HG03159 (cell line): Measurements from ENCODE around the gene DDAH2.

Experiments
- ATAC-seq: cut with Tn5 transposase; IDR thresholded peaks from one replicate; pipeline ENCODE4 v1.9.1; 2021; ENCODE audit warnings: mild to moderate bottlenecking, moderate library complexity; ENCODE audit not compliant: unreplicated experiment

DDAH2 gene

GRCh38 chr6:31691564-31692108 lies 37.5 kb downstream of the DDAH2 start:
- ATAC-seq, result no peak

GRCh38 chr6:31691078-31691463 lies 38.0 kb downstream of the DDAH2 start:
- no peak for ATAC-seq

- ATAC-seq, result no peak
These were observed 38.6 kb downstream of the DDAH2 start for GRCh38 chr6:31690231-31691077.

GRCh38 chr6:31689249-31690110 lies 39.6 kb downstream of the DDAH2 start:
- no peak for ATAC-seq

GRCh38 chr6:31687860-31688693 lies 41.0 kb downstream of the DDAH2 start:
- no peak for ATAC-seq

GRCh38 chr6:31687321-31687720 lies 41.8 kb downstream of the DDAH2 start:
- no peak for ATAC-seq

GRCh38 chr6:31686483-31686882 lies 42.6 kb downstream of the DDAH2 start:
- no peak for ATAC-seq

- ATAC-seq, result no peak
These were observed 45.5 kb downstream of the DDAH2 start for GRCh38 chr6:31683591-31683990.

GRCh38 chr6:31681135-31681671 lies 47.9 kb downstream of the DDAH2 start:
- no peak for ATAC-seq

GRCh38 chr6:31680226-31681134 lies 48.6 kb downstream of the DDAH2 start, which contains the start of gene LY6G5C:
TSS of gene LY6G5C (minus strand) at chr6:31681067. CDS start at chr6:31680373, 694 bp downstream.
- no peak for ATAC-seq

- ATAC-seq, result no peak
These were observed 51.1 kb downstream of the DDAH2 start for GRCh38 chr6:31677955-31678354.
